IPS-NIHi11 (cell line): ENCODE data around the gene LRRC3.

ENCODE experiments used
- DNase-seq: peaks from one replicate; pipeline ENCODE4 v3.0.0; 2012; ENCODE audit warnings: mixed read lengths, low spot score

The LRRC3 gene

DNA sequence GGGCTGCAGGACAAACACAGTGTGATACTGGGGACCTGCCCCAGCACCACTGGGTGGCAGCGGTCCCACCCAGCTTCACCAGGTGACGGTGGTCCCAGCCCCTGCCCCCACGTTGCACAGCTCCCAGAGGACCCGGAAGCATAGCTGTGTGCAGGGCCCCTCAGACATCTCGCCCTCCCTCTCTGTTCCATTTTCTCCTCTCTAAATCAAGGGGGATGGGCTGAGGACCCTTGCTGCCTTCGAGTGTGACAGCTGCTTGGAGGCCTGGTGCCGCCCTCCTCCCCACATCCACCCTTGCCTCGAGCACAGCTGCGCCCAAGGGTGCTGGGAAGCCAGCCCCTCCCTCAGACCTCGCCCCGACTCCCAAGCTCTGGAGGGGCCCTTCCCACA, 16.1 kb upstream of the LRRC3 start:
- DNase-seq = no peak

DNA sequence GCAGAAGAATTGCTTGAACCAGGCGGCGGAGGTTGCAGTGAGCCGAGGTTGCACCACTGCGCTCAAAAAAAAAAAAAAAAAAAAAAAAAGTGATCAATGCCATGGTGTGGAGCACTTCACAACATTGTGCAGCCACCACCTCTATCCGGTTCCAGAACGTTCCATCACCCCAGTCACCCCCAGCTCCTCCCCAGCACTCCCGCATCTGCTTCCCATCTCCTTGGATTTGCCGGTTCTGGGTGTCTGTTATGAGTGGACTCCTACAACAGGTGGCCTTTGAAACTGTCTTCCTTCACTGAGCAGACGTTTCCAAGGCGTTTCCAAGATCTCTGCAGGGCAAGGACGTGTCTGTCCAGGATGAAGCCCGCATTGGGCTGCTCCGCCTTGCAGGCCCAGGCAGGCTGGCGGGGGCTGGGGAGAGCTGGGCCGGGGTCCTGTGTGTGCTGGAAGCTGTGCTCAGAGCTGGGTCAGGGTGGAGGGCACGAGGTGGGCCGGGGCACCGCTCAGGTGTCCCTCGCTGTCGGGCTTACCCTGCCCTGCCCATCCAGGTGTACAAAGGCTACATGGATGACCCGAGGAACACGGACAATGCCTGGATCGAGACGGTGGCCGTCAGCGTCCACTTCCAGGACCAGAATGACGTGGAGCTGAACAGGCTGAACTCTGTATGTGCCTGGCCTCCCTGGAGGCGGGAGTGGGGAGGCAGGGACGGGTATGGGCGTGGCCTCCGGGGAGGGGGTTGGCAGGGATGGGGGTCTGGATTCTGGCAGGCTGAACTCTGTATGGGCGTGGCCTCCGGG, 14.9 kb upstream of the LRRC3 start:
- peak; percentile 30 for DNase-seq

DNA sequence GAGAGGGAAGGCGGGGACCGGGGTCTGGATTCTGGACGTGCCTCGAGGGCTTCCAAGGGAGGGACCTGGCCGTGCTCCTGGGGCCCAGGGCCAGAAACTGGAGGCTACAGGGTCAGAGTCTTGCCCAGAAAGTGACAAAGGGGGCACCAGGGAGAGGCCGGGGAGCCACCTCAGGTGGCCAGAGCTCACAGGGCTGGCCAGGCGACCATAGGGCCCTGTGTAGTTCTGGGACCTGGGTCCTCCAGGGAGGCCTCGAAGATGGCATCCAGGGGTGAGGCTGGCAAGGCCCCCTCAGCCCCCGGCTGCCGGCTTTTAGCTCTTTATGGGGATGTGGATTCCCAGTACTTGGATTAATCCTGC, 14.3 kb upstream of the LRRC3 start:
- no peak for DNase-seq

DNA sequence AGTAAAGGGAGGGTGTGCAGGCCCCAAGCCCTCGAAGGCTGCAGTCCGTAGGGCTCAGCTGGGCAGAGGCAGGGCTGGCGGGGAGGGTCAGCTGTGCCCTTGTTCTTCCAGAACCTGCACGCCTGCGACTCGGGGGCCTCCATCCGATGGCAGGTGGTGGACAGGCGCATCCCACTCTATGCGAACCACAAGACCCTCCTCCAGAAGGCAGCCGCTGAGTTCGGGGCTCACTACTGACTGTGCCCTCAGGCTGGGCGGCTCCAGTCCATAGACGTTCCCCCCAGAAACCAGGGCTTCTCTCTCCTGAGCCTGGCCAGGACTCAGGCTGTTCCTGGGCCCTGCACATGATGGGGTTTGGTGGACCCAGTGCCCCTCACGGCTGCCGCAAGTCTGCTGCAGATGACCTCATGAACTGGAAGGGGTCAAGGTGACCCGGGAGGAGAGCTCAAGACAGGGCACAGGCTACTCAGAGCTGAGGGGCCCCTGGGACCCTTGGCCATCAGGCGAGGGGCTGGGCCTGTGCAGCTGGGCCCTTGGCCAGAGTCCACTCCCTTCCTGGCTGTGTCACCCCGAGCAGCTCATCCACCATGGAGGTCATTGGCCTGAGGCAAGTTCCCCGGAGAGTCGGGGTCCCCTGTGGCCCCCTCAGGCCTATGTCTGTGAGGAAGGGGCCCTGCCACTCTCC, 13.6 kb upstream of the LRRC3 start:
- DNase-seq = peak; percentile 4

DNA sequence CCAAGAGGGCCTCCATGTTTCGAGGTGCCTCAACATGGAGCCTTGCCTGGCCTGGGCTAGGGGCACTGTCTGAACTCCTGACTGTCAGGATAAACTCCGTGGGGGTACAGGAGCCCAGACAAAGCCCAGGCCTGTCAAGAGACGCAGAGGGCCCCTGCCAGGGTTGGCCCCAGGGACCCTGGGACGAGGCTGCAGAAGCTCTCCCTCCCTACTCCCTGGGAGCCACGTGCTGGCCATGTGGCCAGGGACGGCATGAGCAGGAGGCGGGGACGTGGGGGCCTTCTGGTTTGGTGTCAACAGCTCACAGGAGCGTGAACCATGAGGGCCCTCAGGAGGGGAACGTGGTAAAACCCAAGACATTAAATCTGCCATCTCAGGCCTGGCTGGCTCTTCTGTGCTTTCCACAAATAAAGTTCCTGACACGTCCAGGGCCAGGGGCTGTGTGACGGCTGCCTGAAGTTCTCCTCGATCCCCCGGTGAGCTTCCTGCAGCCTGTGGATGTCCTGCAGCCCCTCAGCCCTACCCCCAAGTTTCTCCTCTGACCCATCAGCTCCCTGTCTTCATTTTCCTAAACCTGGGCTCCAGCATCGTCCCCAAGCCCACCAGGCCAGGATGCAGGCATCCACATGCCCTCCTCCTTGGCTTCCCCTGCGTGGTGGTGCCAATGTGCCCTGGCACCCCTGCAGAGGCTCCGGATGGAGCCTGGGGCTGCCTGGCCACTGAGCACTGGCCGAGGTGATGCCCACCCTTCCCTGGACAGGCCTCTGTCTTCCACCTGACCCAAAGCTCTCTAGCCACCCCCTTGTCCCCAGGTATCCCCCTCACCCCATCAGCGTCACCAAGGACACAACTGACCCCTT, 12.8 kb upstream of the LRRC3 start:
- DNase-seq = no peak

DNA sequence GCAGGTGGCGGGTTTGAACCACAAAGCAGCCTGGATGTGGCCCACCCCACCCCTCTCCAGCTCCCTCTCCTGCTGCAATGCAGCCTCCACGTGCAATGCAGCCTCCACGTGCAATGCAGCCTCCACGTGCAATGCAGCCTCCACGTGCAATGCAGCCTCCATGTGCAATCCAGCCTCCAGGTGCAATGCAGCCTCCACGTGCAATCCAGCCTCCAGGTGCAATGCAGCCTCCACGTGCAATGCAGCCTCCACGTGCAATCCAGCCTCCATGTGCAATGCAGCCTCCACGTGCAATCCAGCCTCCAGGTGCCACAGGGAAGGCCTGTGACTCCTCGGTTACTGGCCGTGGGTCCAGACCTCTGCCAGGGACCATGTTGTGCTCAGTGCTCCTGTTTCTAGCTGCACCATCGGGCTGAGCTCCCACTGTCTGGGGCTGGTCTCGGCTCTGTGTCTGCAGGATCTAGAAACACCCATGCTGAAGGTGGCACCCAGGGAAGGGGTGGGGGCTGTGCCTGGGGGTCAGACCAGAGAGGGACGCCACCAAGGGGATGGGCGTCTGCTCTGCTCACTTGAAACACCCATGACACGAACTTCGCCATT, 11.9 kb upstream of the LRRC3 start:
- DNase-seq = no peak

DNA sequence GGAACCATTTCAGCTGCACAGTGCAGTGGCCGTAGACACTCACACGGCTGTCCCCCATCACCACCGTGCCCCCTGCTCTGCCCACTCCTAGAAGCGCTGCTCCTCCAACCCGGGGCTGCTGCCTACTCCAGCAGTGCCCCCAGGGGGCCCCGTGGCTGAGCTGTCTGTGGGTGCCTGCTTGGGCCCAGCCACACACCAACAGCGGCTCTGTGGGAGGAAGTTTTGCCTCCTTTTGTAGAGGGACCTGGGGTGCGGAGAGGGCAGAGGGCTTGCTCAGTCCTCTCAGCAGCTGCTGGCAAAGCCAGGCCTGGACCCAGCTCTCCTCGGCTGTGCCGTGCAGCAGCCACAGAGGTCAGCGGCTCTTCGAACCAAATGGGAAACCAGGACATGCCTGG, 11.4 kb upstream of the LRRC3 start:
- peak; percentile 10 for DNase-seq

DNA sequence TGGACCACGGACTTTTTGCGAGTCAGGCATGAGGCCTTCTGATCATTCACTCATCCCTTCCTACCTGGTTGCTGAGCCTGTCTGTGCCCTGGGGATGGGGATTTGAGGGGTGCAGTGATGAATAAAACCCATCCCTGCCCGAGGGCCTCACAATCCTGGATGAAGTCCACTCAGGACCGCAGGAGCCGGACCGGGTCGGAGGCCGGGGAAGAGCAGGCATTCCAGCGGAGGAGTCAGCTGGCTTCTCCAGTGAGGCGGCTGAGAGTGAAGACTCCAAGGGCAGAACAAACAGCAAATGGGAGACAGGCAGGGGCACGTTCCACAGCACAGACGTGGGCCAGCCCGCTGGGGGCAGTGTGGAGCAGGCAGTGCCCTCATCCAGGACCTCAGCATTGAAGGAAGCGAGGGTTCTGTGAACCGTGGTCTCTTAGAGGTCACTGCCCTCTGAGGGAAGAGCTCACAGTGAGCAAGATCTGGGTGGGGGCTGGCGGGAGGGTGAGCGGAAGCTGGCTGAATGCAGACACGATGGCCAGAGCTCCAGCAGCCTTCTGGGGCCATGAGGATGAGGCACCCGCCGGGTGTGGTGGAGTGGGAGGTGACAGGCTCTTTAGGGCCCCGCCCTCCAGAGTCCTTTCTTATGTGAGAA, 10.9 kb upstream of the LRRC3 start:
- peak; percentile 84 for DNase-seq

DNA sequence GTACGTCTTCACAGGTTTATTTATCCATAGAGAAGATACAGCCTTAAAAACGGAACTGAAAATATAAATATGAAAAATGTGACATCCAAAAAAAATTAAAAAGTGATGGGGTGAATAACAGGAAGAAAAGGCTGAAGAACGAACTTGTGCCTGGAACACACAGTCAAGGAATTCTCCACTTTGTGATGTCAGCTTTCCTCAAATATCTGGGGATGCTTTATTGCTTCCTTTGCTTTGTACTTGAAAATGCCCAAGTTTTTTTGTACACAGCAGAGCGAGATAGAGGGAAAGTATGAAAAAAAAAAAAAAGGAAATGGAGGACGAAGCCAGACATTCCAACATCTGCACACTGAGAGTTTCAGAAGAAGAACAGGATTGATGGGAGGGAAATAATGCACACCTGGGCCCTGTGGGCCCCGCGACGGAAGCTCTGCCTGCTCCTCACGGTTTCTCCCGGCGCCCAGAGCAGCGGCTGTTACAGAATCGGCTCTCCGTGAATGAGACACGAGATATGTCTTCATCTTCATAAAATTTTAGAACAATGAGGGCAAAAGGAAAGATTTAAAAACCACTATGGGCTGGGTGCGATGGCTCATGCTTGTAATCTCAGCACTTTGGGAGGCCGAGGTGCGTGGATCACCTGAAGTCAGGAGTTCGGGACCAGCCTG, 10.0 kb upstream of the LRRC3 start:
- no peak for DNase-seq

DNA sequence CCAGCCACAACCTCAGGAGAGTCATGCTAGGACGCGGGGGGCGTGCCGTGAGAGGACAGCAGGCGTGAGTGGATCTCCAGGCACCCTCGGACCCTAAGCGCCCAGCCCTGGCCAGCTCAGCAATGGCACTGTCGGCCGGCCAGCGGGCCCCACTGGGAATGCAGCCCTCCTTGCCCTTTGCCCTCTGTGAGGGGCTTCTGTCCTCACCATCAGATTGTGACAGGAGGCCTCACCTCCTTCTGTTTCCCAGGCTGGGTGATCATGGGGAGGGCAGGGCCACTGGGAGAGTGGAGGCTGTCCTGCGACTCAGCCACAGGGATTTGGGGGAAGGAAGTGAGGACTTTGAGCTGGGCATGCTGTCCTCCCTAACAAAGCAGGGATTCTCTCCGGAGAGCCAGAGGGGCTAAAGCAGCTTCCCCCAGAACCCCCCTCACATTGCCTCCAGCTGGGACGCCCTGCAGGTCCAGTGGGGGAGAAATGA, 6.6 kb upstream of the LRRC3 start:
- DNase-seq = no peak

DNA sequence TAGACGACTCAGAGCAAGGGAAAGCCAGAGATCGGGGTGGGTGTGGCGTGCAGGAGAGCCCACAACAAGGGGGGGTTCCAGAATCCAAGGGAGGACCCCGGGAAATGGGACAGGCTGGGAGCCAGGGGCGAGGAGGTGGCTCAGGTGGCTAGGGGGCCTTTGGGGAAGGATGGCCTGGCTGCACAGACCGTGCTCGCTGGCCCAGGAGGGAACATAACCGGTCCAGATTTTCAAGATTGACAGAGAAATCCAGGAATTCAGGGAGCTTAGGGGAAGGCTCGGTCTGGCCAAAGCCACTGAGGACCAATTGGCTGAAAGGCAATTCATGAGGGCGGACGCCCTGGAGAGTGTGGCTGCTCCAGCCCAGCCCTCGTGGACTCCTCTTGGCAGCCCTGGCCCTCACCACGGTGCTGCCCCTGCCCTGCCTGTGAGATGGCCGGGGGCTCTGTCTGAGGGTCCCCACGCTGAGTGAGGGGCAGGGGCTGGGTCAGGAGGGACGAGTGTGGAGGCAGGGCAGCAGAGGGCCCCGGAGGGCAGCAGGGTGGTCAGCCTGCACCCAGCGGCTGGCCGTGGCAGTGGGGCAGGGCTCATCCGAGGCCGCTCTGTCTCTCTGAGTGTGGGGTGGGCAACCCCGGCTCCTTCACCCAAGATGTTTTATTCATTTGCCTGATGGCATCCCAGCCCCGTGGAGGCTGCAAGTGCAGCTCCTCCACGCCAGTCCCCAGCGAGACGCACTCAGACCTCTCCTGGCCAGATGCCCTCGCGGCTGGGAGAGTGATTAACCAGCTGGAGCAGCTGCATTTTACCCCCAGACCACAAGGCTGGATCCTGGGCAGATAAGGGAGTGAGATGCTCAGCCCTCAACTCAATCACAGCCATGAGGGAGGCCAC, 5.6 kb upstream of the LRRC3 start:
- DNase-seq = peak; percentile 13

DNA sequence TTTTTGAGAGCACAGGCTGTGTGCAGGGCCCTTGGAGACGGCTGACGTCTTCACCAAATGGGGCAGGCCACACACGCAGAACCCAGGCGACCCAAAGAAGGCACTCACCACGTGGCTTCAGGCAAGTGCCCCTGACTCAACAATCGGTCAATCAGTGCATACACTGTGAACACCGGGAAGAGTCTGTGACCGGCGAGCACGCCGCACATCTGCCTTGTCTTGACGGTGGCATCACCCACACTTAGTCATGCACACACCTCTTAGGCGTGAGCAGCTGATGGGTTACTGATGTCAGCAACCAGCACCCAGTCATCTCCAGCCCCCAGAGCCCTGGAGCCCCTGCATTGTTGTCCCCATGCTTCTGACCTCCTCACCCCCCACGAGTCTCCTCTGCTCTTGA, 4.9 kb upstream of the LRRC3 start:
- no peak for DNase-seq

DNA sequence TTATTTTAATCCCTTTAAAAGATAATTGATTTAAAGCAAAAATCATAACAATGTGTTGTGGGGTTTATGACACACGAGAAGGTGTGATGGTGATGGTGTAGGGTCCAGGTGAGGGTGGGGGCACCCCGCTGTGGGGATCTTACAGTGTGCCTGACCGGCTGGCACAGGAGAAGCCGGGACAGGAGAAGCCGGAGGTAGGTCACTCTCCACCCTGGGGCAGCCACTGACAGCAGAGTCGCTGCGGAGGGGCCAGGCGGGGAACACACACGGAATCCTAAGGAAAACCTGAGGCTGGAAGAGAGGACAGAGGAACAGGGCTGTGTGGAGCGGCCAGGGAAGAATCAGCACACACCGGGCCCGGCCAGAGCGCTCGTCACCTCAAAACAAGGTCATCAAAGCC, 4.3 kb upstream of the LRRC3 start:
- DNase-seq = no peak

DNA sequence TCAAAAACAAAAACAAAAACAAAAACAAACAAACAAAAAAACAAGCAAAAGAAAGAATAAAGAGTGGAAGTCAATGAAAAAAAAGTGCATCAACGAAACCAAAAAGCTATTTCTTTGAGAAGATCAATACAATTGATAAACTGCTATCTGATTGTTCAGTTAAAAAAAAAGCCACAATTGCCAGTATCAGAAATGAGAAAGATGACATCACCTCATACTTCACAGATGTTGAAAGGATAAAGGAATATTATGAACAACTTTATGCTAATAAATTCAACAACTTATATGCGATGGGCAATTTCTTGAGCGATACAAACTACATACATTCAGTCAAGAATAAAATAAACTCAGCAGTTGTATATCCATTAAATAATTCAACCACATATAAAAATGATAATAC, 2.2 kb upstream of the LRRC3 start:
- DNase-seq = no peak

DNA sequence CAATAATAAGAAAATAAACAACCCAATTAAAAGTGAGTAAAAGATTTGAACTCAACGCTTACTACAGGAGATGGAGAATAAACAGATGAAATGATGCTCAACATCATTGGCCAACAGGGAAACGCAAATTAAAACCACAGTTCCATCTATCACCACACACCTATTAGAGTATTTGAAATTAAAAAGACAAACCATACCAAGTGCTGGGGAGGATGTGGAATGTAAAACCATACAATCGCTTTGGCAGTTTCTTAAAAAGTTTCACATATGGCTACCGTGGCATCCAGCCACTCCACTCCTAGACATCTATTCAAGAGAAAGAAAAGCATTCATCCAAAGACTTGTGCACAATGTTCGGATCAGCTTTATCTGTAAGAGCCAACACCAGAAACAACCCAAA, 1.3 kb upstream of the LRRC3 start:
- DNase-seq = no peak

DNA sequence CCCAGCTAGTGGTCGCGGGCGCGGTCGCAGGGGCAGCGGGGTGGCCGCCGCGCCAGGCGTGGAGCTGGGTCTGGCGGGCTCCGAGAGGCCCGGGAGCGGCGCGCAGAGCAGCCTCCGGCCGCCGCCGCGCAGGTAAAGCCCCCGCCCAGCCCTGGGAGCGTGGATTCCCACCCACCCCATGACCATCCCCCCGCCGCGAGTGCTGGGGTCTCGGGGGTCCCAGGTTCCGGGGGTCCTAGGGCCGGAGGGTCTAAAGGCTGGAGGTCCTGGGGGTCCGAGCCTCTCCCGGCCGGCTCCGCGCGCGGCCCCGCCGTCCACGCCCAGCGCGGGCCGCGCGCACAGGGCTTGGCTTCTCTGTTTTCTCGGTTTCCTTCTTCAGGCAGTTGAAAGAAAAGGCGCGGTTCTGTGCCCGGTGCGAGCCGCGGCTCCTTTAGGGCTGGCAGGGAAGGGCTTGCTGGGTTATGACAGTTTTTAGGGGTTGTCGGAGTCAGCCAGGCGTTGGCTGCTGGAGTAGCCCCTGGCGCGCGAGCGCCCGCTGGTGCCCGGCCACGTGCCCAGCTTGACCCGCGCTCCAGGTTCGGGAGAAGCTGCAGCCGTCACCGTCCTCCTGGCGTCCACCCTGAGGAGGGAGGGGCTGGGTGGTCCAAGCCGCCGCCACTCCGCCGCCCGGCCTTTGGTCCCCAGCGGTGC, 359 bp downstream of the LRRC3 start:
- DNase-seq = peak; percentile 82

DNA sequence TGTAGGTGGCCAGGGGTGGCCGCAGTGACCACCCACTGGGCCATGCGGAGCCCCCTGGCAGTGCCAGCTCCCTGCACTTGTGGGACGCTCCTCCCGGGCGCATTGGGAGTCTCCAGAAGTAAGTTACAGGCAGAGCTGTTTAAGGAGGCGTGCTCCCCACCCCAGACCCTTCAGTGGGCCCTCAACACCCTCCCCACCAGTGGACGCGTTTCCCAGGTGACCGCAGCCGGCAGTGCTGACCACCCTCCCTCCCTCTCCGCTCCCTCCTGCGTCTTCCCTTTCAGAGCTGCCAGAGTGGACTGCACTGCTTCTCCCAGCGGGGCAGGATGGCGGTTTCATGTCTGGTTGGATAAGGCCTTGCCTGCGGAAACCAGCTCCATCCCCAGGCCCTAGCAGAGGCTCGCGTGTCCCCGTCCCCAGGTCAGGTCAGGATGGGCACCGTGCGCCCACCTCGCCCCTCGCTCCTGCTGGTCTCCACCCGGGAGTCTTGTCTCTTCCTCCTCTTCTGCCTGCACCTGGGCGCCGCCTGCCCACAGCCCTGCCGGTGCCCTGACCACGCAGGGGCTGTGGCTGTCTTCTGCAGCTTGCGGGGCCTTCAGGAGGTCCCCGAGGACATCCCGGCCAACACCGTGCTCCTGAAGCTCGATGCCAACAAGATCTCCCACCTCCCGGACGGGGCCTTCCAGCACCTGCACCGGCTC, 1.1 kb downstream of the LRRC3 start:
- peak; percentile 20 for DNase-seq

DNA sequence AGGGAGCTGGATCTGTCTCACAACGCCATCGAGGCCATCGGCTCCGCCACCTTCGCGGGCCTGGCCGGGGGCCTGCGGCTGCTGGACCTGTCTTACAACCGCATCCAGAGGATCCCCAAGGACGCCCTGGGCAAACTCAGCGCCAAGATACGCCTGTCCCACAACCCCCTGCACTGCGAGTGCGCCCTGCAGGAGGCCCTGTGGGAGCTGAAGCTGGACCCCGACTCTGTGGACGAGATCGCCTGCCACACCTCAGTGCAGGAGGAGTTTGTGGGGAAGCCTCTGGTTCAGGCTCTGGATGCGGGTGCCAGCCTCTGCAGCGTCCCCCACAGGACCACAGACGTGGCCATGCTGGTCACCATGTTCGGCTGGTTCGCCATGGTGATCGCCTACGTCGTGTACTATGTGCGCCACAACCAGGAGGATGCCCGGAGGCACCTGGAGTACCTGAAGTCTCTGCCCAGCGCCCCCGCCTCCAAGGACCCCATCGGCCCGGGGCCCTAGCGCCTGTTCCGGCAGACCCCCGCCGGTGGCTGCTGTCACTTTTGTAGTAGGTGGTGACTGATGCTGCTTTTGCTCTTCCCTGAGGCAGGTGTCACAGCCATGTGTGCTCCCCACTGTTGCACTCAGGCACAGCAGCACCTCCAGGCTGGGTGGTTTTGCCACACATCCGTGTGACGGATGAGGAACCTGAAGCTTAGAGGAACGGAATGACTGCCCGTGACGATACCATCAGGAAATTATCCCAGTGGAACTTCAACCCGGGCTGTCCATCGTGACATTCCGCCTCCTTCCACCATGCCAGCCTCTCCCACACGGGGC, 1.8 kb downstream of the LRRC3 start:
- peak; percentile 12 for DNase-seq
